ENCODE data around the gene E2F6.

The E2F6 gene

GRCh38 chr2:11513319-11513718 is 47.4 kb upstream of the E2F6 start:
- TF ChIP-seq, protein P1, sequence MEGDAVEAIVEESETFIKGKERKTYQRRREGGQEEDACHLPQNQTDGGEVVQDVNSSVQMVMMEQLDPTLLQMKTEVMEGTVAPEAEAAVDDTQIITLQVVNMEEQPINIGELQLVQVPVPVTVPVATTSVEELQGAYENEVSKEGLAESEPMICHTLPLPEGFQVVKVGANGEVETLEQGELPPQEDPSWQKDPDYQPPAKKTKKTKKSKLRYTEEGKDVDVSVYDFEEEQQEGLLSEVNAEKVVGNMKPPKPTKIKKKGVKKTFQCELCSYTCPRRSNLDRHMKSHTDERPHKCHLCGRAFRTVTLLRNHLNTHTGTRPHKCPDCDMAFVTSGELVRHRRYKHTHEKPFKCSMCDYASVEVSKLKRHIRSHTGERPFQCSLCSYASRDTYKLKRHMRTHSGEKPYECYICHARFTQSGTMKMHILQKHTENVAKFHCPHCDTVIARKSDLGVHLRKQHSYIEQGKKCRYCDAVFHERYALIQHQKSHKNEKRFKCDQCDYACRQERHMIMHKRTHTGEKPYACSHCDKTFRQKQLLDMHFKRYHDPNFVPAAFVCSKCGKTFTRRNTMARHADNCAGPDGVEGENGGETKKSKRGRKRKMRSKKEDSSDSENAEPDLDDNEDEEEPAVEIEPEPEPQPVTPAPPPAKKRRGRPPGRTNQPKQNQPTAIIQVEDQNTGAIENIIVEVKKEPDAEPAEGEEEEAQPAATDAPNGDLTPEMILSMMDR (IDR thresholded peaks at IDR 0.05) = no peak
- no peak overlapping the region for H2AFZ ChIP-seq
- H3K4me2 ChIP-seq (ENCODE audit: low read length) = no peak overlapping the region
- no peaks in the 10 kb centered on the region for H3K27me3 ChIP-seq (ENCODE audit: control insufficient read depth, insufficient read depth, low read length)
- no peak overlapping the region for H3K4me3 ChIP-seq (ENCODE audit: low read depth, low read length)
- H3K36me3 ChIP-seq (ENCODE audit: control insufficient read depth, insufficient read depth, low read length) = no peaks in the 10 kb centered on the region
- H3K9ac ChIP-seq = no peak overlapping the region
- no peaks in the 10 kb centered on the region for H3K9me3 ChIP-seq (ENCODE audit: control insufficient read depth, low read length)
- no peaks in the 10 kb centered on the region for H3K79me2 ChIP-seq
- no peak overlapping the region for H3K27ac ChIP-seq
- H3K4me1 ChIP-seq = no peaks in the 10 kb centered on the region

DNA sequence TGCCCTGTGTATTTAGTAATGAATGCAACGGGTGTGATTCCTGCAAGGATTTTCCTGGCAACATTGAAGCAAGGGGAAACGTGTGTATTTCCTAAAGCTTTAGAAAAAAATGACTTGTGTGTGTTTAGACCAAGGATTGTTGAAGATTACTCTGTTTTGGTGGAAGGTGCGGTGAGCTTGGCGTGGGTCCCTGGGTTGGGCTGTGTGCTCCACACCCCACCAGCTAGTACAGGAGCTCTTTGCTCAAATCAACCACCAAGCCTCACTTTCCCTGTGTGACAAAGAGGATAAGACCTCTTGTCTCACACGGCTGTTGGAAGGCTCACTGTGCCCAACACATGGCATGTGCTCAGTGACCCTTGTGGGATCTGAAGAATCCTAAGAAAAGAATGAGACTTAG is 46.5 kb upstream of the E2F6 start:
- TF ChIP-seq, protein P1 (IDR thresholded peaks at IDR 0.05) = no peak

GRCh38 chr2:11509657-11510360 is 43.8 kb upstream of the E2F6 start:
- H3K27me3 ChIP-seq (ENCODE audit: control insufficient read depth, insufficient read depth, low read length) = no peaks in the 10 kb centered on the region
- no peaks in the 10 kb centered on the region for H3K36me3 ChIP-seq (ENCODE audit: control insufficient read depth, insufficient read depth, low read length)
- no peak overlapping the region for H3K4me3 ChIP-seq (ENCODE audit: low read depth, low read length)
- H3K27ac ChIP-seq = no peak overlapping the region
- H3K9ac ChIP-seq = no peak overlapping the region
- H3K9me3 ChIP-seq (ENCODE audit: control insufficient read depth, low read length) = no peaks in the 10 kb centered on the region
- TF ChIP-seq, protein P1 (IDR thresholded peaks at IDR 0.05) = no peak
- H3K79me2 ChIP-seq = no peaks in the 10 kb centered on the region
- H2AFZ ChIP-seq = no peak overlapping the region
- no peak overlapping the region for H3K4me2 ChIP-seq (ENCODE audit: low read length)
- no peaks in the 10 kb centered on the region for H3K4me1 ChIP-seq

More for the DNA sequence above, 46.5 kb upstream of the E2F6 start:
- Histone ChIP-seq H3K4me1 (no peaks in the 10 kb centered on the region), H2AFZ (no peak overlapping the region), H3K4me2 (ENCODE audit: low read length) (no peak overlapping the region), H3K27ac (no peak overlapping the region), H3K9ac (no peak overlapping the region), H3K9me3 (ENCODE audit: control insufficient read depth, low read length) (no peaks in the 10 kb centered on the region), H3K79me2 (no peaks in the 10 kb centered on the region), H3K36me3 (ENCODE audit: control insufficient read depth, insufficient read depth, low read length) (no peaks in the 10 kb centered on the region), H3K27me3 (ENCODE audit: control insufficient read depth, insufficient read depth, low read length) (no peaks in the 10 kb centered on the region), H3K4me3 (ENCODE audit: low read depth, low read length) (no peak overlapping the region)

DNA sequence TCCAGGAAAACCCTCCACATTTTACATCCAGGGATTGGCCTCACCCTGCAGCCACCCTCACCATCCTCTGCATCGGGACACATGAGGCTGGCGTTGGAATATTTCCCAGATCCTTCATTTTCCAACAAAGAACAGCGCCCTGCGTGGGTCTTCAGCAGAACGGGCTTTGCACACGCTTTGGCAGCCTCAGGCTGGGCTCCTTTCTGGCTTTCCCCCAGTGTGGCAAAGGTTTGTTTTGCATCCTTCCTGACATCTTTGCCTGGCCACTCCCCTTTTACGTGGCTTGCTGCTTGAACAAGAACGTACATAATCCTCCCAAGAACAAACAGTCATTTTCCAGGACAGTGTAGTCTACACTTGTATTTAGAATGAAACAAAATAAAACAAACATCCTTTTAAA is 42.3 kb upstream of the E2F6 start:
- H3K9ac ChIP-seq = no peak overlapping the region
- H3K36me3 ChIP-seq (ENCODE audit: control insufficient read depth, insufficient read depth, low read length) = no peaks in the 10 kb centered on the region
- no peaks in the 10 kb centered on the region for H3K27me3 ChIP-seq (ENCODE audit: control insufficient read depth, insufficient read depth, low read length)
- H3K9me3 ChIP-seq (ENCODE audit: control insufficient read depth, low read length) = no peaks in the 10 kb centered on the region
- no peak overlapping the region for H3K4me2 ChIP-seq (ENCODE audit: low read length)
- no peak overlapping the region for H3K4me3 ChIP-seq (ENCODE audit: low read depth, low read length)
- TF ChIP-seq, protein P1 (IDR thresholded peaks at IDR 0.05) = no peak
- no peaks in the 10 kb centered on the region for H3K79me2 ChIP-seq
- H2AFZ ChIP-seq = no peak overlapping the region
- no peaks in the 10 kb centered on the region for H3K4me1 ChIP-seq
- H3K27ac ChIP-seq = no peak overlapping the region

DNA sequence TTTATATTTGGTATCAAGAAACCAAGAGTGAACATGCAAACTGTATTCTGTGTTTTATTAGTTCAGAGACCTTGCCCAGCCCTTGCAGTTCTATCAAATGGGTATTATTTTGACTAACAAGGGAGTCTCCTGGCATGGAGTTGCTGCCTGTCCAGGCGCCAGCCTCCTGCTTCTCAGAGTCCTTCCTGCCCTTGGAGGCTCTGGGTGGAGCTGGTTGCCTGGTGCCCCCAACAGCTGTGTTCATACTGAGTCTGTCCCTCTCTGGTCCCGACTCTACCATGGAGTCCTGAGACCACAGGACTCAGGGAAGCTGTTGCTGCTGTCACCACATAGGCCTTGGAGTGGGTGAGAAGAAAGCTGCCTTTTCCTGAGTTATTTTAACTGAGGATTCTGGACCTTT is 41.6 kb upstream of the E2F6 start:
- no peaks in the 10 kb centered on the region for H3K9me3 ChIP-seq (ENCODE audit: control insufficient read depth, low read length)
- H3K9ac ChIP-seq = no peak overlapping the region
- no peaks in the 10 kb centered on the region for H3K79me2 ChIP-seq
- no peaks in the 10 kb centered on the region for H3K27me3 ChIP-seq (ENCODE audit: control insufficient read depth, insufficient read depth, low read length)
- H3K27ac ChIP-seq = no peak overlapping the region
- TF ChIP-seq, protein P1 (IDR thresholded peaks at IDR 0.05) = no peak
- H3K36me3 ChIP-seq (ENCODE audit: control insufficient read depth, insufficient read depth, low read length) = no peaks in the 10 kb centered on the region
- no peak overlapping the region for H3K4me2 ChIP-seq (ENCODE audit: low read length)
- no peak overlapping the region for H3K4me3 ChIP-seq (ENCODE audit: low read depth, low read length)
- H2AFZ ChIP-seq = no peak overlapping the region
- no peaks in the 10 kb centered on the region for H3K4me1 ChIP-seq
